ENCODE measurements around the gene MTMR11. TPM values are rescaled to one million over a fixed set of nuclear protein-coding genes. Genes with fewer than 3 reads are reported as not detected.

Gene MTMR11
- total and polyA plus RNA-seq, 9 of the 15 experiments (the other 6 are each of a cell fraction or from before 2014, with no cell fraction given) = 0.09 to 1.6 (median 0.51) TPM

DNA sequence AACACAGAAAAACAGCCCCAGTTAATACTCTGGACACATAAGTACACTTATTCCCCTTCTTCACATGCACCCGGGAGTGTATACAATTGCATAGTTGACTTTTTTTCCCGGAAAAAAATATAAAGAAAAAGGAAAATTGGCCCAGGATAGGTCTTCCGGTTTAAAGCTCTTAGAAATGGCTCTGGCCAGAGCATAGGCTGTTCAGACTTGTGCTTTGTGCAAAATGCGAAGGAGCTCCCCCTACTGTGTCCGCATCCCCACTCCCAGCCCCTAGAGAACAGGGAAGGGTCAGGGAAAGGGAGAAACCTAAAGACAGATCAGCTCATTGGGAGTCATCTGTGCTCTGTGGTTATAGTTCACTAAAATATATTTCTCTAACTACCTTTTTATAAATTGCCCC, 5.5 kb upstream of the MTMR11 start (continued):
- TF ChIP-seq RAD21 (CRISPR knock-in tag; conservative IDR thresholded peaks at IDR 0.05 in 1 of 2, IDR thresholded peaks at IDR 0.05 in 1 of 2) (peak; percentile 51 to 67), ZNF143 (CRISPR knock-in tag; IDR thresholded peaks at IDR 0.05) (no peak), SNRNP70 (optimal IDR thresholded peaks at IDR 0.05; ENCODE audit: low read depth, low read length) (no peak), POLR2AphosphoS2 (IDR thresholded peaks at IDR 0.05; ENCODE audit: low read length) (0 out of 2 replicates have a peak, but pooled peaks have one; percentile 46), TOE1 (IDR thresholded peaks at IDR 0.05; ENCODE audit: borderline replicate concordance) (no peak), TOE1 (CRISPR knock-in tag; IDR thresholded peaks at IDR 0.05; ENCODE audit: borderline replicate concordance, low read depth) (no peak), LARP7 (IDR thresholded peaks at IDR 0.05) (no peak), SOX6 (IDR thresholded peaks at IDR 0.05) (no peak), XRCC3 (IDR thresholded peaks at IDR 0.05) (no peak), ETV6 (IDR thresholded peaks at IDR 0.05; ENCODE audit: borderline replicate concordance in 1 of 2, low read depth in 2 of 2, low read length in 1 of 2) (no peak), ETV6 (CRISPR knock-in tag; IDR thresholded peaks at IDR 0.05; ENCODE audit: borderline replicate concordance) (no peak), NEUROD1 (IDR thresholded peaks at IDR 0.05; ENCODE audit: borderline replicate concordance, low read depth, low read length, partially characterized antibody) (no peak)
- TF ChIP-seq, protein P1, sequence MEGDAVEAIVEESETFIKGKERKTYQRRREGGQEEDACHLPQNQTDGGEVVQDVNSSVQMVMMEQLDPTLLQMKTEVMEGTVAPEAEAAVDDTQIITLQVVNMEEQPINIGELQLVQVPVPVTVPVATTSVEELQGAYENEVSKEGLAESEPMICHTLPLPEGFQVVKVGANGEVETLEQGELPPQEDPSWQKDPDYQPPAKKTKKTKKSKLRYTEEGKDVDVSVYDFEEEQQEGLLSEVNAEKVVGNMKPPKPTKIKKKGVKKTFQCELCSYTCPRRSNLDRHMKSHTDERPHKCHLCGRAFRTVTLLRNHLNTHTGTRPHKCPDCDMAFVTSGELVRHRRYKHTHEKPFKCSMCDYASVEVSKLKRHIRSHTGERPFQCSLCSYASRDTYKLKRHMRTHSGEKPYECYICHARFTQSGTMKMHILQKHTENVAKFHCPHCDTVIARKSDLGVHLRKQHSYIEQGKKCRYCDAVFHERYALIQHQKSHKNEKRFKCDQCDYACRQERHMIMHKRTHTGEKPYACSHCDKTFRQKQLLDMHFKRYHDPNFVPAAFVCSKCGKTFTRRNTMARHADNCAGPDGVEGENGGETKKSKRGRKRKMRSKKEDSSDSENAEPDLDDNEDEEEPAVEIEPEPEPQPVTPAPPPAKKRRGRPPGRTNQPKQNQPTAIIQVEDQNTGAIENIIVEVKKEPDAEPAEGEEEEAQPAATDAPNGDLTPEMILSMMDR (IDR thresholded peaks at IDR 0.05 in 2 of 3, conservative IDR thresholded peaks at IDR 0.05 in 1 of 3; ENCODE audit: insufficient read depth in 2 of 3, low read depth in 1 of 3, low read length in 3 of 3) = peak; percentile 46 to 70 (median 59)
- TF ChIP-seq, protein P2, sequence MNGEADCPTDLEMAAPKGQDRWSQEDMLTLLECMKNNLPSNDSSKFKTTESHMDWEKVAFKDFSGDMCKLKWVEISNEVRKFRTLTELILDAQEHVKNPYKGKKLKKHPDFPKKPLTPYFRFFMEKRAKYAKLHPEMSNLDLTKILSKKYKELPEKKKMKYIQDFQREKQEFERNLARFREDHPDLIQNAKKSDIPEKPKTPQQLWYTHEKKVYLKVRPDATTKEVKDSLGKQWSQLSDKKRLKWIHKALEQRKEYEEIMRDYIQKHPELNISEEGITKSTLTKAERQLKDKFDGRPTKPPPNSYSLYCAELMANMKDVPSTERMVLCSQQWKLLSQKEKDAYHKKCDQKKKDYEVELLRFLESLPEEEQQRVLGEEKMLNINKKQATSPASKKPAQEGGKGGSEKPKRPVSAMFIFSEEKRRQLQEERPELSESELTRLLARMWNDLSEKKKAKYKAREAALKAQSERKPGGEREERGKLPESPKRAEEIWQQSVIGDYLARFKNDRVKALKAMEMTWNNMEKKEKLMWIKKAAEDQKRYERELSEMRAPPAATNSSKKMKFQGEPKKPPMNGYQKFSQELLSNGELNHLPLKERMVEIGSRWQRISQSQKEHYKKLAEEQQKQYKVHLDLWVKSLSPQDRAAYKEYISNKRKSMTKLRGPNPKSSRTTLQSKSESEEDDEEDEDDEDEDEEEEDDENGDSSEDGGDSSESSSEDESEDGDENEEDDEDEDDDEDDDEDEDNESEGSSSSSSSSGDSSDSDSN (IDR thresholded peaks at IDR 0.05; ENCODE audit: borderline replicate concordance in 1 of 2, low read depth in 2 of 2, low read length in 2 of 2) = peak in 1 of 2 experiments; percentile 59; a peak in 1 of 4 replicates
- TF ChIP-seq, protein P3, sequence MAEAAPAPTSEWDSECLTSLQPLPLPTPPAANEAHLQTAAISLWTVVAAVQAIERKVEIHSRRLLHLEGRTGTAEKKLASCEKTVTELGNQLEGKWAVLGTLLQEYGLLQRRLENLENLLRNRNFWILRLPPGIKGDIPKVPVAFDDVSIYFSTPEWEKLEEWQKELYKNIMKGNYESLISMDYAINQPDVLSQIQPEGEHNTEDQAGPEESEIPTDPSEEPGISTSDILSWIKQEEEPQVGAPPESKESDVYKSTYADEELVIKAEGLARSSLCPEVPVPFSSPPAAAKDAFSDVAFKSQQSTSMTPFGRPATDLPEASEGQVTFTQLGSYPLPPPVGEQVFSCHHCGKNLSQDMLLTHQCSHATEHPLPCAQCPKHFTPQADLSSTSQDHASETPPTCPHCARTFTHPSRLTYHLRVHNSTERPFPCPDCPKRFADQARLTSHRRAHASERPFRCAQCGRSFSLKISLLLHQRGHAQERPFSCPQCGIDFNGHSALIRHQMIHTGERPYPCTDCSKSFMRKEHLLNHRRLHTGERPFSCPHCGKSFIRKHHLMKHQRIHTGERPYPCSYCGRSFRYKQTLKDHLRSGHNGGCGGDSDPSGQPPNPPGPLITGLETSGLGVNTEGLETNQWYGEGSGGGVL (CRISPR knock-in tag; IDR thresholded peaks at IDR 0.05) = no peak
- TF ChIP-seq, protein P4, sequence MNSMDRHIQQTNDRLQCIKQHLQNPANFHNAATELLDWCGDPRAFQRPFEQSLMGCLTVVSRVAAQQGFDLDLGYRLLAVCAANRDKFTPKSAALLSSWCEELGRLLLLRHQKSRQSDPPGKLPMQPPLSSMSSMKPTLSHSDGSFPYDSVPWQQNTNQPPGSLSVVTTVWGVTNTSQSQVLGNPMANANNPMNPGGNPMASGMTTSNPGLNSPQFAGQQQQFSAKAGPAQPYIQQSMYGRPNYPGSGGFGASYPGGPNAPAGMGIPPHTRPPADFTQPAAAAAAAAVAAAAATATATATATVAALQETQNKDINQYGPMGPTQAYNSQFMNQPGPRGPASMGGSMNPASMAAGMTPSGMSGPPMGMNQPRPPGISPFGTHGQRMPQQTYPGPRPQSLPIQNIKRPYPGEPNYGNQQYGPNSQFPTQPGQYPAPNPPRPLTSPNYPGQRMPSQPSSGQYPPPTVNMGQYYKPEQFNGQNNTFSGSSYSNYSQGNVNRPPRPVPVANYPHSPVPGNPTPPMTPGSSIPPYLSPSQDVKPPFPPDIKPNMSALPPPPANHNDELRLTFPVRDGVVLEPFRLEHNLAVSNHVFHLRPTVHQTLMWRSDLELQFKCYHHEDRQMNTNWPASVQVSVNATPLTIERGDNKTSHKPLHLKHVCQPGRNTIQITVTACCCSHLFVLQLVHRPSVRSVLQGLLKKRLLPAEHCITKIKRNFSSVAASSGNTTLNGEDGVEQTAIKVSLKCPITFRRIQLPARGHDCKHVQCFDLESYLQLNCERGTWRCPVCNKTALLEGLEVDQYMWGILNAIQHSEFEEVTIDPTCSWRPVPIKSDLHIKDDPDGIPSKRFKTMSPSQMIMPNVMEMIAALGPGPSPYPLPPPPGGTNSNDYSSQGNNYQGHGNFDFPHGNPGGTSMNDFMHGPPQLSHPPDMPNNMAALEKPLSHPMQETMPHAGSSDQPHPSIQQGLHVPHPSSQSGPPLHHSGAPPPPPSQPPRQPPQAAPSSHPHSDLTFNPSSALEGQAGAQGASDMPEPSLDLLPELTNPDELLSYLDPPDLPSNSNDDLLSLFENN (IDR thresholded peaks at IDR 0.05; ENCODE audit: low read depth in 2 of 2, low read length in 2 of 2) = no peak

Data from K562 (cell line).